GM12878 (cell line): Measurements from ENCODE around the gene ZNF423. TPM values are rescaled to one million over a fixed set of nuclear protein-coding genes. Genes with fewer than 3 reads are reported as not detected.
A peak's percentile ranks its signal among the peaks of the same experiment; 100 is the strongest.

ENCODE experiments used
- ATAC-seq: fragments of 200-7000 bp; cut with Tn5 transposase; 3 replicates; pipeline ENCODE4 v1.9.1; 2020; ENCODE audit warnings: mild to moderate bottlenecking, moderate library complexity
- BruUV-seq: library from RNA; stranded (reverse); fragments of 400-500 nt; replicated peaks from 2 replicates; lab custom pipeline; 2021; lab: Mats Ljungman, UMichigan
- CTCF ChIA-PET: fragments of 300-600 bp; sonication (Branson Sonifier 250); formaldehyde crosslinking; extraction: SDS; loops from one replicate; lab custom pipeline; 2021; ENCODE audit warnings: inconsistent platforms; lab: Yijun Ruan, JAX
- POLR2A ChIA-PET: fragments of 350-600 bp; formaldehyde crosslinking; extraction: SDS; loops from one replicate; lab custom pipeline; 2021; ENCODE audit warnings: inconsistent platforms; lab: Charles Lee
- RAD21 ChIA-PET: fragments of 300-600 bp; sonication (Branson Sonifier 250); formaldehyde crosslinking; loops from one replicate; lab custom pipeline; 2023; ENCODE audit warnings: antibody characterized with exemption; ENCODE audit not compliant: unreplicated experiment; lab: Charles Lee
- SMC1A ChIA-PET: fragments of 300-600 bp; sonication (Branson Sonifier 250); formaldehyde crosslinking; loops from one replicate; lab custom pipeline; 2023; ENCODE audit not compliant: unreplicated experiment, uncharacterized antibody; lab: Charles Lee
- DNase-seq: peaks from one replicate; pipeline ENCODE4 v3.0.0-alpha.2; 2011; ENCODE audit warnings: low read depth, low spot score
- FAIRE-seq: peaks from 3 replicates; lab custom pipeline; 2011; peaks lifted over from hg19 to GRCh38; lab: Jason Lieb, UNC
- H2AFZ ChIP-seq: 2 replicates; pipeline ENCODE4 v1.6.0; 2011; ENCODE audit warnings: low read depth, low read length, control low read depth; ENCODE audit not compliant: control insufficient read depth
- H3K27ac ChIP-seq: 2 replicates; pipeline ENCODE4 v1.5.1; 2011; ENCODE audit warnings: control low read depth; ENCODE audit not compliant: control insufficient read depth, insufficient read depth
- H3K27me3 ChIP-seq, 2 experiments: replicated peaks in 1 of 2; 2 replicates each; pipeline versions ENCODE4 v1.6.0 to v1.6.1; 2011; ENCODE audit warnings: low read length in 1 of 2; ENCODE audit not compliant: control insufficient read depth in 2 of 2, insufficient read depth in 2 of 2
- H3K36me3 ChIP-seq, 2 experiments: 2 replicates each; pipeline ENCODE4 v1.5.1; 2011; ENCODE audit warnings: low read length in 1 of 2; ENCODE audit not compliant: control insufficient read depth in 2 of 2, insufficient read depth in 2 of 2
- H3K4me1 ChIP-seq: 2 replicates; pipeline ENCODE4 v1.6.1; 2011; ENCODE audit warnings: mild to moderate bottlenecking, low read length, moderate library complexity, mixed read lengths; ENCODE audit not compliant: control insufficient read depth, insufficient read depth
- H3K4me2 ChIP-seq: 2 replicates; pipeline ENCODE4 v1.6.0; 2011; ENCODE audit warnings: control low read depth; ENCODE audit not compliant: control insufficient read depth, insufficient read depth
- H3K4me3 ChIP-seq: fragments of 200-600 bp; sonication (generic); 2 replicates; pipeline ENCODE4 v1.5.1; 2016
- H3K79me2 ChIP-seq: 2 replicates; pipeline ENCODE4 v1.6.0; 2011; ENCODE audit warnings: low read length; ENCODE audit not compliant: control insufficient read depth, insufficient read depth
- H3K9ac ChIP-seq: 2 replicates; pipeline ENCODE4 v1.8.0; 2011; ENCODE audit warnings: low read length, control low read depth, mixed read lengths; ENCODE audit not compliant: control insufficient read depth, insufficient read depth
- H3K9me3 ChIP-seq: replicated peaks from 3 replicates; pipeline ENCODE4 v1.5.1; 2011; ENCODE audit warnings: mild to moderate bottlenecking, low read length; ENCODE audit not compliant: control insufficient read depth, insufficient read depth
- H4K20me1 ChIP-seq: 2 replicates; pipeline ENCODE4 v1.6.0; 2011; ENCODE audit not compliant: control insufficient read depth, insufficient read depth
- CTCF ChIP-seq, 3 experiments: IDR thresholded peaks in 2 of 3; conservative IDR thresholded peaks in 1 of 3; 2 replicates each; pipeline ENCODE4 v1.5.1; 2011; ENCODE audit warnings: low read depth in 3 of 3, low read length in 3 of 3, mild to moderate bottlenecking in 3 of 3, control low read depth in 2 of 3, moderate library complexity in 2 of 3, inconsistent platforms in 1 of 3, mixed read lengths in 1 of 3; ENCODE audit not compliant: control insufficient read depth in 2 of 3, insufficient read depth in 1 of 3; ENCODE audit errors: extremely low read depth in 1 of 3
- LARP7 ChIP-seq: fragments of 450-650 bp; IDR thresholded peaks from 2 replicates; pipeline ENCODE4 v1.6.1; 2017; ENCODE audit warnings: mild to moderate bottlenecking
- RAD21 ChIP-seq: IDR thresholded peaks from 2 replicates; pipeline ENCODE4 v1.6.1; 2011; ENCODE audit warnings: mild to moderate bottlenecking, low read depth, low read length, moderate library complexity; ENCODE audit not compliant: insufficient read depth
- SMC3 ChIP-seq: IDR thresholded peaks from 2 replicates; pipeline ENCODE4 v1.6.1; 2011; ENCODE audit warnings: low read length, improper control_type of control experiment, borderline replicate concordance
- YY1 ChIP-seq: IDR thresholded peaks from 2 replicates; pipeline ENCODE4 v1.6.1; 2011; ENCODE audit warnings: low read depth, mild to moderate bottlenecking, low read length
- WGBS: methylation state at CpG from one replicate; pipeline ENCODE4 v1.1.6; 2016; ENCODE audit warnings: low lambda C conversion rate; ENCODE audit not compliant: insufficient replicate concordance, insufficient coverage; ENCODE audit errors: missing lambda C conversion rate; 5-methylcytosine and 5-hydroxymethylcytosine counted together
- in situ Hi-C: fragments of 300-500 bp; cut with MboI; formaldehyde crosslinking; loops from 9 replicates; pipeline ENCODE4 v1.14.3; 2018; ENCODE audit warnings: mixed read lengths
- intact Hi-C: fragments of 100-400 bp; cut with micrococcal nuclease; formaldehyde crosslinking; loops from one replicate; pipeline ENCODE4 v1.14.2; 2022; ENCODE audit not compliant: unreplicated experiment
- polyA plus RNA-seq, 11 experiments: library from polyadenylated mRNA; depleted of rRNA in 4 of 11; unstranded in 6 of 11; stranded (reverse) in 5 of 11; fragments of >200 nt; fragmentation: Nextera tagmentation in 4 of 11; fragmentation: Illumina TruSeq in 1 of 11; extraction: Ambion mirVana in 4 of 11; extraction: Trizol in 1 of 11; gene quantifications; 1 replicate in 1 of 11; 2 replicates in 10 of 11; pipeline versions ENCODE4 v1.2.1 to v1.2.3, GENCODE V29; 2011 to 2016; ENCODE audit warnings: inconsistent platforms in 2 of 11, missing spikeins in 2 of 11, low read depth in 1 of 11
- total RNA-seq, 4 experiments: library from RNA; depleted of rRNA in 3 of 4; stranded (reverse); fragments of >200 nt in 3 of 4; fragmentation: Illumina TruSeq in 1 of 4; extraction: Trizol in 1 of 4; gene quantifications; 2 replicates each; pipeline versions ENCODE4 v1.2.1 to v1.2.3, GENCODE V29; 2013 to 2021

ZNF423 gene
- total and polyA plus RNA-seq, 10 of the 15 experiments (the other 5 are each of a cell fraction or from before 2014, with no cell fraction given) = 0.03 to 0.64 (median 0.10) TPM

GRCh38 chr16:49704586-49705155 lies 151.2 kb downstream of the ZNF423 start:
- ChIA-PET RAD21 (no interaction called here), CTCF (no interaction called here), SMC1A (no interaction called here), POLR2A (no interaction called here)
- H3K4me3 ChIP-seq = no peak overlapping the region
- H2AFZ ChIP-seq = no peak overlapping the region
- H3K36me3 ChIP-seq = no peaks in the 10 kb centered on the region
- 13% methylated on average over 2 of the region's 2 CpGs for WGBS
- no peaks in the 10 kb centered on the region for H3K79me2 ChIP-seq
- no TSS peak for BruUV-seq
- DNase-seq (no peak), ATAC-seq (peak; percentile 55; the same call in 1 of the 3 replicates), FAIRE-seq (no peak)
- H3K27ac ChIP-seq = no peak overlapping the region
- in situ Hi-C loops (no loop called here), intact Hi-C loops (loop anchor here (10.0 kb wide), 1 partner anchor 210 kb away; no protein-coding TSS in a partner anchor)
- H3K4me2 ChIP-seq = no peak overlapping the region
- H3K9me3 ChIP-seq = no peaks in the 10 kb centered on the region
- peaks cover 0 to 1% of the 10 kb centered on the region in 2 experiments; a peak in 2 of 4 replicates for H3K27me3 ChIP-seq
- no peak overlapping the region for H3K9ac ChIP-seq
- no peaks in the 10 kb centered on the region for H4K20me1 ChIP-seq
- peaks cover 7% of the 10 kb centered on the region for H3K4me1 ChIP-seq
- 0 out of 2 replicates have a peak, but pooled peaks have one; percentile 33 for TF ChIP-seq YY1
- peak; percentile 28; the same call in 1 of the 2 replicates for TF ChIP-seq SMC3
- peak; percentile 46; the same call in 1 of the 2 replicates for TF ChIP-seq RAD21
- TF ChIP-seq CTCF (IDR thresholded peaks at IDR 0.05 in 2 of 3, conservative IDR thresholded peaks at IDR 0.05 in 1 of 3; ENCODE audit: control insufficient read depth in 2 of 3, extremely low read depth in 1 of 3, insufficient read depth in 1 of 3, low read depth in 3 of 3, low read length in 3 of 3) = peak in 2 of 3 experiments; percentile 15 to 40; a peak in 2 of 6 replicates
- TF ChIP-seq LARP7 = no peak
- TF ChIP-seq, all 136 proteins: peak for 4
